ENCODE data around the gene TNP1.

Gene TNP1

GRCh38 chr2:216837740-216838139 is 22.1 kb downstream of the TNP1 start:
- no peak for DNase-seq

GRCh38 chr2:216833061-216833460 is 26.8 kb downstream of the TNP1 start:
- DNase-seq = no peak

GRCh38 chr2:216830346-216830745 is 29.5 kb downstream of the TNP1 start:
- DNase-seq = no peak

GRCh38 chr2:216829533-216829932 is 30.3 kb downstream of the TNP1 start:
- DNase-seq = peak; percentile 49

- no peak for DNase-seq
Measured at GRCh38 chr2:216827073-216827720, 32.7 kb downstream of the TNP1 start.

GRCh38 chr2:216822470-216822869 is 37.4 kb downstream of the TNP1 start:
- DNase-seq = no peak

GRCh38 chr2:216820709-216821108 is 39.2 kb downstream of the TNP1 start:
- DNase-seq = no peak

GRCh38 chr2:216819766-216820165 is 40.1 kb downstream of the TNP1 start:
- no peak for DNase-seq

GRCh38 chr2:216819055-216819454 is 40.8 kb downstream of the TNP1 start:
- DNase-seq = no peak

- no peak for DNase-seq
Measured at GRCh38 chr2:216810399-216811160, 49.3 kb downstream of the TNP1 start.

Data from NCI-H1694 (cell line).